Measurements from ENCODE around the gene MAP3K4.
A peak's percentile ranks its signal among the peaks of the same experiment; 100 is the strongest.
"Not testable (repeated sequence)": the region's sequence is repeated elsewhere in the genome, so short reads cannot be mapped to it uniquely, and the experiment has no call there.

The MAP3K4 gene

GRCh38 chr6:160972594-160972993, 19.0 kb upstream of the MAP3K4 start:
- DNase-seq (ENCODE audit: low spot score) = not testable (repeated sequence)

GRCh38 chr6:160973311-160974250, 18.0 kb upstream of the MAP3K4 start:
- no peak for DNase-seq (ENCODE audit: low spot score)

GRCh38 chr6:160974304-160974771, 17.2 kb upstream of the MAP3K4 start:
- DNase-seq (ENCODE audit: low spot score) = peak; percentile 82

GRCh38 chr6:160975162-160975561, 16.4 kb upstream of the MAP3K4 start:
- DNase-seq (ENCODE audit: low spot score) = no peak

GRCh38 chr6:160975961-160976360, 15.6 kb upstream of the MAP3K4 start:
- DNase-seq (ENCODE audit: low spot score) = not testable (repeated sequence)

- DNase-seq (ENCODE audit: low spot score) = peak; percentile 41
Measured at GRCh38 chr6:160978141-160978901, 13.2 kb upstream of the MAP3K4 start.

GRCh38 chr6:160979061-160979708, 12.4 kb upstream of the MAP3K4 start:
- no peak for DNase-seq (ENCODE audit: low spot score)

GRCh38 chr6:160983377-160983948, 8.1 kb upstream of the MAP3K4 start:
- DNase-seq (ENCODE audit: low spot score) = not testable (repeated sequence)

GRCh38 chr6:160986851-160987250, 4.7 kb upstream of the MAP3K4 start:
- DNase-seq (ENCODE audit: low spot score) = no peak

- DNase-seq (ENCODE audit: low spot score) = no peak
Measured at GRCh38 chr6:160987265-160987664, 4.3 kb upstream of the MAP3K4 start.

GRCh38 chr6:160990847-160991405, 643 bp upstream of the MAP3K4 start:
- no peak for DNase-seq (ENCODE audit: low spot score)

- DNase-seq (ENCODE audit: low spot score) = peak; percentile 65
Measured at GRCh38 chr6:160992061-160992979, 751 bp downstream of the MAP3K4 start.

- no peak for DNase-seq (ENCODE audit: low spot score)
Measured at GRCh38 chr6:160992980-160993314, 1.4 kb downstream of the MAP3K4 start.

GRCh38 chr6:160995271-160995670, 3.7 kb downstream of the MAP3K4 start:
- DNase-seq (ENCODE audit: low spot score) = no peak

- peak; percentile 69 for DNase-seq (ENCODE audit: low spot score)
Measured at GRCh38 chr6:160996131-160996601, 4.6 kb downstream of the MAP3K4 start.

- no peak for DNase-seq (ENCODE audit: low spot score)
Measured at GRCh38 chr6:160998217-160998616, 6.6 kb downstream of the MAP3K4 start.

- no peak for DNase-seq (ENCODE audit: low spot score)
Measured at GRCh38 chr6:160998766-160999165, 7.2 kb downstream of the MAP3K4 start.

- DNase-seq (ENCODE audit: low spot score) = no peak
Measured at GRCh38 chr6:160999516-160999915, 7.9 kb downstream of the MAP3K4 start.

GRCh38 chr6:161000632-161001031, 9.1 kb downstream of the MAP3K4 start:
- no peak for DNase-seq (ENCODE audit: low spot score)

GRCh38 chr6:161001421-161001820, 9.9 kb downstream of the MAP3K4 start:
- no peak for DNase-seq (ENCODE audit: low spot score)

GRCh38 chr6:161003336-161003735, 11.8 kb downstream of the MAP3K4 start:
- peak; percentile 66 for DNase-seq (ENCODE audit: low spot score)
